Measurements from ENCODE around the gene NHSL2.
"Not testable (repeated sequence)": the region's sequence is repeated elsewhere in the genome, so short reads cannot be mapped to it uniquely, and the experiment has no call there.

Gene NHSL2

DNA sequence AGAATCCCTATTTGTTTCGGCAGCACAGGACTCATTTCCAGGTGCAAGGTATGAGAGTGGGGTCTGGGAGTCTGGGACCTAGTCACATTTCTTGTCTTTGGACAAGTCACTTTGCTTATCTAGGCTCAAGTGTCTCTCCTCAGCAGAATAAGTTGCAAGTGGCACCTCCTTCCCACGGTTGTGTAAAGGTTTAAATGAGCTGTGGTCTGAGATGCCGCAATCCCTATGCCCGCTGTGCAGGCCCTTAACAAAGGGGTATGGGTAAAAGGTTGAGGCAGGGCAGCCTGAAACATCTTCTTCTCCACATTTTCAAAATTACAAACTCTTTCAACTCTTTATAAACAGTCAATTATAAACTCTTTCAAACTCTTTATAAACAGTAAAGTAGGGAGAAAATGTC lies 127.4 kb downstream of the NHSL2 start:
- in situ Hi-C loops (cut with MboI; ENCODE audit: low sequenced_read_pairs), result no loop called here

DNA sequence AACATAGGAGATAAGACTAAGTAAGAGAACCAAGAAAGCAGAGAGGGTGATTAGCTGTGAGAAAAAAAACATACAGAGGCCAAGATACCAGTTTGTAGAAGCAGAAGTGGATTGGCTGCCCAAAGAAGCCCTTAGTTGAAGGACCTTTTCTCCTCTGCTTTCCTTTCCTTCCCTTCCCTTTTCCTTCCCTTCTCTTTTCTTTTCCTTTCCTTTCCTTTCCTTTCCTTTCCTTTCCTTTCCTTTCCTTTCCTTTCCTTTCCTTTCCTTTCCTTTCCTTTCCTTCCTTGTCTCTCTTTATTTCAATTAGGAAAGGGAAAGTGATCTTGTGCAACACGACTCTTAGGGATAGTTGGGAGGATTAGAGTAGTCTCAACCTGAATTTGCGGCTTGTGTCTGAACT lies 128.2 kb downstream of the NHSL2 start:
- in situ Hi-C loops (cut with MboI; ENCODE audit: low sequenced_read_pairs), result no loop called here

DNA sequence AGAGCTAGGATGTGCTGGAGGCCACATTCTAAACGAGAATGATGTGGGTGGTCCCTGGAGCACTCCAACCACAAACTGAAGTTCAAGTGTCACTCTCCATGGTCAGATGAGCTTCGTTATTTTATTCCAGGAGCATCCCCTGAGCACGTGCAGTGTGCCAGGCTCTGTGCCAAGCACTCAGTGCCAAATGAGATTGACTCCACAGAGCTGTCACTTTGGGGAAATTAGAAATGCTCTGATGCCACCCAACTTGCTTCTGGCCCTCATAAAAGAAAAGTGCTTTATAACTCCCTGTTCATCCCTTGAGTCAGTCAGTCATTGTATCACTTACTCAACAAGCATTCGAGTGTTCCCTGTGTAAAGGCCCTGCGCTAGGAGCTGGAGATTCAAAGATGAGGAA lies 129.9 kb downstream of the NHSL2 start:
- in situ Hi-C loops (cut with MboI; ENCODE audit: low sequenced_read_pairs), result no loop called here

DNA sequence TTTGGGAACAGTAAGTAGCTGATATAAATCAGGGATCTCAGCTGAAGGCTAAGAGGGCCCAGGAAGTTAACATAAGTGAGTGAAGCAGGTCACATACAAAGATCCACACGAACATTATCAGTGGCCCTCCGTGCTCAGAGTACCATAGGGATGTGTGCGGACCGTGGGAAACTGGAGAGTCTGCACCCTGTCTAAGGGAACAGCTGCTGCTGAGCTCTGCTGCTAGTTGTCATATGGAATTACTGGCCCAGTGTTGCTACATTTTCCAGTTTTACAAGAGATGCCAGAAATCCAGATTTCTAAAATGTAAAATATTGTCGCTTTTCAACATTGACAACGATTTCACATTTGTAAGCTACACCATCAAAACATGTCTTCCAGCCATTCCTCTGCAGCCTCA lies 130.5 kb downstream of the NHSL2 start:
- in situ Hi-C loops (cut with MboI; ENCODE audit: low sequenced_read_pairs), result no loop called here

DNA sequence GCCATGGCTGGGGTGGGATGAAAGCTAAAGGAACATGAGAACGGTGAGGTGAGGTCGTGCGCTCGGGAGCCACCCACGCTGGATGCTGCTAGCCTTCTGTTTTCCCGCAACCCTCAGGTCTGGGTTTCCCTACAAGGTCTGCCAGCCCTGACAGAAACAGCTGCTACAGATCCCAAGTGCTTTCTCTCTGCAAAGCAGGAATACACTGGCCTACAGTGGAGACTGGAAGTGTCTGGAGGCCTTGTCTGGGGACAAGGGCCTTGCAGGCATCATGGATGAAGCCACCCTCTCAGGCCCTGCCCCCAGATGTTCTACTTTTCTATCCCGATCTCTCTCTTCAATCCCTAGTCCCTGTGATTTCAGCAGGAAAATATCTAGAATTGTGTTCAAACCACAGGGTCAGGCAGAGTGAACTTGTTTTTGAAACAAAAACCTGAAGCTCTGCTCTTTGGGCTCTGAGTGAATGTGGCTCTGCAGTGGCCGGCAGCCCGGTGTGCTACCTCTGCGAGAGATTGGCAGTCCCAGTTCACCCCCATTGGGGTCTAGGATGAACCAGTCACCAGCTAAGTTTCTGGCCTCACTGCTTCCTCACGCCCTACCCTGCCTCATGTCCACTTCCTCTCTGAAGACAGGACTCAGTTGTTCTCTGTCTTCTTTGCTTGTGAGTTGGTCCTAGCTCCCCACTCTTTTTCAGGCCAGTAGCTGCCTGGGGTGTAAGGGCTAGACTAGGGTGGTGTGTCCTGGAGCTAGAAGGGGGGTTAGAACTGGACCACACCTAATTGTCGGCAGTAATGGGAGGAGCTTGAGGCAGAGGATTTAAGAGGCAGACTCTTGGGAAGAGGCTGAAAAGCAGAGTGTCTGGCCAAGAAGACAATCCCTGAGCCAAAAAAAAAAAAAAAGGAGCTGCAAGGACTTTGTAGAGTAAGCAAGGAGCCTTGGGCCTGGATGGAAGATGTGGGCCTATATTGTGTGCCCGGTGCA lies 131.5 kb downstream of the NHSL2 start:
- in situ Hi-C loops (cut with MboI; ENCODE audit: low sequenced_read_pairs), result no loop called here

DNA sequence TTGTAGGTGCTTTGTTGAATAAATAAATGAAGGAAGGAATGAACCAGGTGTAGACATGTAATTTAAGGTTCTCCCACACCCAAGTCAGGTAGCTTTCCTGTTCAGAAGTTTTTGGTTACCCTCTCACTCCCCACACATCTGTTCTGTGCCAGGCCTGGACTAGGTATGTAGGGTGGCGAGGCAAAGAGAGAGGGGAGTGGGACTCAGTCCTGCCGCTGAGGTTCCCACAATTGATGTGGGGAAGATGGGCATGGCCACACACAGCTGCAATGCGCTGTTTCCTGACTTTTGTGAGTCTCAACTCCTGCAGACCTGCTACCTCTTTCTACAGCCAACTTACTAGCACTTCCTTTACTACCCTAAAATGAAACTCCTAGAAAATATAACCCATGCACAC lies 132.2 kb downstream of the NHSL2 start:
- in situ Hi-C loops (cut with MboI; ENCODE audit: low sequenced_read_pairs), result no loop called here

DNA sequence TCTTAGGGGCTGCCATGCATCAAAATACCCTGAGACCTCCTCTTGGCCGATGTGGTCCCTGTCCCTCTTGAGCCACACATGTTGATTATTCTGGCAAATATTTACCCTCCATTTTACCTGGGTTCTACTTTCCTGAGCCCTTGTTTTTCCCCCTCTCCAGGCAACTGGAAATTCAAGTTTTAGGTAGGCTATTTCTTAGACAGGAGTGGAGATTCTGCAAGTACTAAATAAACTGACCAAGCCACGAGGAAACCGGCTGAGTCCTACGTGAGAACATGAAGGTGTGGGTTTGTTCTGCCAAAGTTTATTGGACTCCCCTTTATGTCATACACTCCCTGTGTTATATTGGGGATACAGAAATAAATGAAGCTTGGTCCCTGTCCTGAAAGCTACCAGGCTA lies 133.0 kb downstream of the NHSL2 start:
- in situ Hi-C loops (cut with MboI; ENCODE audit: low sequenced_read_pairs), result no loop called here

DNA sequence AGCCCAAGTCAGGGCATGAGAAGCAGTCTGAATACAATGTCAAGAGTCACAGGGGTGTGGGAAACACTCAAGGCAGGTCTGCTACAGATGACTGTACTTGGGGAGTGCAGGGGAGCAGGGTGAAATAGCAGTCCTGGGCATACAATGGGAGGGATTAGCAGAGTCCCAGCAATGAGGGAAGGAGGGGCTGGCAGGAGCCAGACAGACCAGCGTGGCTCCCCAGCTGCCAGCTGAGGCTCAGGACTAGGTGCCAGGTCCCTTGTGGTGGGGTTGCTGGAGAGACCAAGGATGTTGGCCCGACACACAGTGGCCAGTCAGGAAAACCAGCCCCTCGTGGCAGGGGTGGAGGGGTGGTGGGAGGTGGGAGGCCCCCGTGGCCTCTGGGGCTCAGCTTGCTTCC lies 134.5 kb downstream of the NHSL2 start:
- in situ Hi-C loops (cut with MboI; ENCODE audit: low sequenced_read_pairs), result no loop called here

DNA sequence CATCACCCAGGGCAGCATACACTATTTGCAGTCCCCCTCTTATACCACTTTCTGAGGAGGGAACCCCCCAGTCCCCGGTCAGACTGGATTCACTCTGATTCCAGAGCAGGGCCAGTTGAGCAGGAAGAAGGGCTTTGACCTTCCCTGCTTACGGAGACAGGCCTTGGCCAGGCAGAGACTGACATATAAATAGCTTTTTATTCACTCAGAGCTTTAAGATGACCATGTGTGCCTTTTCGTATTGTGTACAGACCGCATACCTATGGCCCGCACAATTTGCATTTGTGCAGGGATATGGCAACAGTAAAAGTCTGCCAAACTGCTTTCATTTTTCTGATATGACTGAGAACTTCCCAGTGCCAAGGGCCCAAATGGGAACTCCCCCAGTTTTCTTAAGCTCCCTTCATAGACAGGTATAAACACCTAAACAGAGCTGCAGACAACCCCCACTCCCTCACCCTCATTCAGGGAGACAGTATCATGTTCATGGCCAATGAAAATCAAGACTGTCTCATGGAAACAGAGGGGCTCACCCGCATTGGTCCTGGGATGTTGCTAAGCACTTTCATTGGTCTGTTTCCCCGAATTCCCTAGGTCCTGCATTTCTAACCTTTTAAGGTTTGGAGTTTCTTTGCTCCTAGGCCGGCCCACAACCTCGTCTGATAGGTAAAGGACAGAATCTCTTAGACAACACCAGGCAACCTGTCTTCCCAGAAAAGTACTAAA lies 135.1 kb downstream of the NHSL2 start:
- in situ Hi-C loops (cut with MboI; ENCODE audit: low sequenced_read_pairs), result no loop called here

DNA sequence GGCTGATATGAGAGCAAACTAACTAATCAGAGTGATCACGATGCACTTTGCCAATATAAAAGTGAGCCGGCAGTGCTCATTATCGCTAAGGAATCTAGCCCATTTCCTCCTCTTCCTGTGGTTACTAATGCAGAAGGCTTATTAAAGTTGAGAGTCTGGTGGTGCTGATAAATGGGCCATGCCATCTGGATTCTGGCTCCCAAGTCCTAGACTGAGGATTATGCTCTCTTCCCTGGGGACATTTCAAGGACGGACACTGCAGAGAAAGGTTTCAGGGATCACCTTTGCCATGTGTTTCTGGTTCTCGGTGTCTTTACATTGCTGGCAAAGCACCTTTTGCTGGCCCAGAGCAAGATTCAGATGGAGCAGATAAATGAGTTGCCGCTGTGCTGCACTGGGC lies 135.8 kb downstream of the NHSL2 start:
- in situ Hi-C loops (cut with MboI; ENCODE audit: low sequenced_read_pairs), result no loop called here

DNA sequence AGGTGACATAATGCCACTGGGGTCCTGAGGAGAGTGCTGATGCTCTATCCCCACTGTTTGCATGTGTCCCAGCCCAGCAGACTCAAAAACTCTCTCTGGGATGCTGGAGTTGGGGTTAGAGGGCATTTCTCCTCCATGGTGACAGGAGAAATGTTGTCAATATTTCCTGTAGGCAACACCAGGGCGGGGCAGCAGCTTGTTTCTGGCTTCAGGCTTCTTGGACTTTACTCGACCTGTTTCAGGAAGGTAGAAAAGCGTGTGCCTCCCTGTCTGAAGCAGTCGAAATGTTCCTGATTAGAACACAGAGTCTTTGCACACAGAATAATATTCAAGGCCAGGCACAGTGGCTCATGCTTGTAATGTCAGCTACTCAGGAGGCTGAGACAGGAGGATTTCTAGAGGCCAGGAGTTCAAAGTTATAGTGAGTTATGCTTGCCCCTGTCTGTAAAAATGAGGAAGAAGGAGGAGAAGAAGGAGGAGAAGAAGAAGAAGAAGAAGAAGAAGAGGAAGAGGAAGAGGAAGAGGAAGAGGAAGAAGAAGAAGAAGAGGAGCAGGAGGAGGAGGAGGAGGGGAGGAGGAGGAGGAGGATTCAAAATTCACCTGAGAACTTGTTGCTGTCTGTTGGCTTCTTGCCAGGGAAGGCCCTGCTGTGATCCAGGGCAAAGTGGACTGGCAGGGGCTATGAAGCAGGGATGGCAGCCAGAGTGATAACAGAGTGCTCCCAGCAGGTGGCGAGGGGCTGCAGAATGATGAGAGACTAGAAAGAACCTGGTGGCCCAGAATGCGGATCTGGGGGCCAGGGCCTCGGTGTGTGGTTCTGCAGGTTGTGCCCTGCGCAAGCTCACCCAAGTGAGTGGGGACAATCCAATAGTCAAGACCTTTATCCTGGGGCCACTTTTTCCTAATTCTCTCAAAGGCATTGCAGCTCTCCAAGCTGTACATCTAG lies 138.1 kb downstream of the NHSL2 start:
- in situ Hi-C loops (cut with MboI; ENCODE audit: low sequenced_read_pairs), result no loop called here

DNA sequence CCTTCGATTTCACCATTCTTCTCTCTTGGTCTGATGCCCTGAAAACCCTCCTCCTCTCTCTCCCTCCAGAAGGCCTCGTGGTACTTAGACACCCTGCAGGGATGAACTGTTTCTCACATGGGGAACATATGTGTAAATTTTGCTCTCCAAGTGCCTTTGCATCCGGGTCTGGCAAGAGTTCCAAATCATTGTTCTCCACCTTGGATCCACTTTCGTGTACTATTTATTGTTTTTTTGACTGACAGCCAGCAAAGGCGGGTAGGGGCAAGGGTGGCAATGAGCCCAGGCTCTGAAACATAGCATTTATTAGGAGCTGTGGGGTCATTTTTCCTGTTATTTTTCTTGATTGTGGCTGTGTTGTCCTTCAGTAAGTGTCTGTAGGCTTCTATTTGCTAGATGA lies 139.4 kb downstream of the NHSL2 start:
- in situ Hi-C loops (cut with MboI; ENCODE audit: low sequenced_read_pairs), result no loop called here

DNA sequence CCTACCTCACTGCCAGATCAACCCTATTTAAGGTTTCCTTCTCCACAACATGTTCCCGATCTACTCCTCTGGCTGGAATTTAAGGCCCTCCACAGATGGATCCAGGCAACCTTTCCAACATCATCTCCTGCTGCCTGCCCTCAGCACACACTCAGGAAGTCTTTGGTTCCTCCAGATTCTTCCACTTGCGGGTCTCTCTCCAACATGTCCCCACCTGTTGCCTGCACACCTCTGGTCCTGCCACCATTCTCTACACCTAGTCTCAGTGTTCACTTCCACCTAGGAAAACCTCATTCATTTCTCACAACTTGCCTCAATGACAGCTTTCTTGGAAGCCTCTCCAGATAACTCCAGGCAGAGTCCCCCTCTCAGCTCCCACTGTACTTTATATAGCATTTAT lies 140.9 kb downstream of the NHSL2 start:
- in situ Hi-C loops (cut with MboI; ENCODE audit: low sequenced_read_pairs), result no loop called here

DNA sequence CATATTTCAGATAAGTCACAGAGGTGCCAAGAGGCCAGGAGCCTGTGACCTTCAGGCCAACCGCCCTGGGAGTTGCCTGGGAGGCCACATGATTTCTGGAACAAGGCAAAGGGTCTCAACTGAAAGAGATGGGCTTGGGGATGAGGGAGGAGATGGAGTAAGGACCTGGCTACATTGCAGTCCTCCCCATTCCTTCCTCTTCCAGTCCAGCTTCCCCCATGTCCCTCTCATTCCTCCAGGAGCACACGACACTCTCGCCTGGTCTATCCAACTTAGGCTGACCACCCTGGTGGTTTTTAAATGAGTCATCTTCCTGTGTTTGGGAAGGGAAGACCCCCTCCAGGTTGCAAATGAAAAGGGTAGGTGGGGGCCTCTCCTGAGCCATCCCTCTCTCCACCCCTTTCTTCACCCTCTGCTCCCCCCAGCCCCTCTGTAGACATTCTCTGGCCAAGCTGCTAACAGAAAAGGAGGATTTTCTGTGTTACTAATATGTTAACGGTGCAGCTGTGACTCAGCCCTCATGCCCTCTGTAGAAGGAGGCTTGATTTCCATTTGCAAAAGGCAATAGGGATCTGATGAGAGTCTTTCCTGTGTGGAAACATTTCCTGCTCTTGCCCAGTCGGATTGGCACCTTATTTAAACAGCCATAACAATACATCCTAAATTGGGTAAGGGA lies 141.9 kb downstream of the NHSL2 start:
- in situ Hi-C loops (cut with MboI; ENCODE audit: low sequenced_read_pairs), result no loop called here

DNA sequence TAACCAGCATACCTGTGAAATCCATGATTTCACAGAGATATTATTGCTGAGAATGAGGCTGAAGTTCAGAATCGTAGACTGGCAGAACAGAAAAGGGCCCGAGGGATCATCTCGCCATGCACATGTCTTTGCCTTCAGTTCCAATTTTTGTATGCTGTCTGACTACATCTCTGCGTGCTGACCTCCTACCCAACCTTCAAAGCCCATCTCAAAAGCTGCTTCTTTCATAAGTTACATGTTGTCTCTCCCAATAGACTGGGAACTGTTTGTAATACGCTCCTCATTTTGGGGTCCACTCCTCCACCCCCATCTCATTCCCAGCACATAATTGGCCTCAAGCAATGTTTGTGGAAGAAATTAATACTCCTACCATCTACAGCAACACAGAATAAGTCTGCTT lies 142.9 kb downstream of the NHSL2 start:
- in situ Hi-C loops (cut with MboI; ENCODE audit: low sequenced_read_pairs), result no loop called here

DNA sequence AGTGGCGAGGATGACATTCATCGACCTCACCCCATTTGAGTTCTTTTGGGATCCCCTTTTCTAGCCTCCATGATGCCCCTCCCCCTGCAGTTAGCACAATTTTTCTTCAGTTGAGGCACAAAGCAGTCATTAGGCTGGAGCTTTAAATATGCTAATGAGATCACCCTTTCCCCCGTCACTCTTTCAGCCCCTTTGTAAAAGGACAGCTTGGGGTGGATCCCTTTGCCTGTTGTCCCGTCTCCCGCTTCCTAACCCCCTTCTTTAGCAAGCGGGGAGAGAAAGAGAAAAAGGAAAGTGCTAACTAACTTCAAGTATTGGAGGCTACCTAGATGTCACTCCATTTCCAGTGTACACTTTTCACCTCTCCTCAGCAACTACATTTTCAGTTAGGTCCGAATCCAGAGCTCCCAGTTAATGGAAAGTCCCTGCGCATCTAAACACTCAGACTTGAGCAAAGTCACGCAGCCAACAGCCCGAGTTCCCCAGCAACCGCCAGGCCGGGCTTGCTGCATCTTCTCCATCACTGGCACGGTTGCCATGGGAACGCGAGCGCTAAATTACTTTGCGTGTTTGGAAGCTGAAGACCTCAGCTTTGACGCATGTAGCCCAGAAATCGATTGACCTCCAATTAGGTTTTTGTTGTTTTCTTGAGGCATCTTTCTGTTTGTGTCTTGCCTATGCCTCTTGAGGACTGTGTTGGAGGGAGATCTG lies 144.3 kb downstream of the NHSL2 start:
- in situ Hi-C loops (cut with MboI; ENCODE audit: low sequenced_read_pairs), result no loop called here

DNA sequence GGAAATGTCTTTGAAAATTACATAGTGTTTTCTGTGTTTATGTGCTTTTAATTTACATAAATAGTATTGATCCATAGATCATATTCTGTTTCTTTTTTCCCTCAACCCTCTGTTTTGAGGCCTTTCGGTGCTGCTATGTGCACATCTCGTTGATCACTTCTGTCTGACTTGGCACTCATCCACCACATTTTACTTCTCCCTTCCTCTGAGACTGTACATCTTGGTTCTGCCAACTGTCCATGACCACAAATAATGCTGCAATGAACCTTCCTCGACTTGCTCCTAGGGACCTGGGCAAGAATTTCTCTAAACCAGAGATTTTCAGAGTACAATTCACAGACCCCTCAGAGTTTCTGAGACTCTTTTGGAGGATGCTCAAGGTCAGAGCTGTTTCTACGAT lies 146.7 kb downstream of the NHSL2 start:
- in situ Hi-C loops (cut with MboI; ENCODE audit: low sequenced_read_pairs), result no loop called here

DNA sequence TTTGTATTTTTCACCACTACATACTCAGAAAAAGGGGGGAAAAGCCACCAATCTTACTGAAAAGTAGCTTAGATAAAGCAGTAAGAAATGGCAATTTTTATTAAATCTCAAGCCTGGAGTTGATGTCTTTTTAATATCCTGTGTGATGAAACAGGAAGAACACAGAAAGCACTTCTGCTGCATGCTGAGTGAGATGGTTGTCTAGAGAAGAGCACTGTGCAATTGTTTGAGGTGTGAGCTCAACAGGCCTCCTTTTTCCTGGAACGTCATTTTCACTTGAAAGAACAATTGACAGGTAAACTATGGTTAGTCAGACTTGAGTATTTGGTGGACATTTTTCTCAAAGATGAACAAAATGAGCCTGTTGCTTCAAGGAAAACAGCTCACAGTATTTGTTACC lies 147.2 kb downstream of the NHSL2 start:
- in situ Hi-C loops (cut with MboI; ENCODE audit: low sequenced_read_pairs), result no loop called here

DNA sequence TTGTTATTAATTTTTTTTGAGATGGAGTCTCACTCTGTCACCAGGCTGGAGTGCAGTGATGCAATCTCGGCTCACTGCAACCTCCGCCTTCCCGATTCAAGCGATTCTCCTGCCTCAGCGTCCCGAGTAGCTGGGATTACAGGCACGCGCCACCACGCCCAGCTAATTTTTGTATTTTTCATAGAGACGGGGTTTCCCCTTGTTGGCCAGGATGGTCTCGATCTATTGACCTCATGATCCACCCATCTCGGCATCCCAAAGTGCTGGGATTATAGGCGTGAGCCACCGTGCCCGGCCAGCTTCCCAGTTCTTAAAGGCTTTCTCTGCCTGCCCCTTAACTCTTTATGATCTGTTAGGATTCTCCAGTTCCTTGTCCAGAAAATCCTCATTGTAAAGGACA lies 147.7 kb downstream of the NHSL2 start:
- in situ Hi-C loops (cut with MboI; ENCODE audit: low sequenced_read_pairs), result not testable (repeated sequence)
